Panc1 (cell line): ENCODE data around the gene IGFN1.

Experiments used
- CTCF ChIP-seq: fragments of 450-650 bp; IDR thresholded peaks from 2 replicates; pipeline ENCODE4 v1.5.1; 2017; ENCODE audit warnings: mild to moderate bottlenecking
- POLR2AphosphoS5 ChIP-seq: IDR thresholded peaks from 2 replicates; pipeline ENCODE4 v1.6.1; 2012; ENCODE audit warnings: mild to moderate bottlenecking, low read depth, low read length, moderate library complexity
- REST ChIP-seq, 2 experiments: IDR thresholded peaks; 2 replicates each; pipeline ENCODE4 v1.6.1; 2011 to 2012; ENCODE audit warnings: low read depth in 2 of 2, control low read depth in 1 of 2, low read length in 1 of 2, mild to moderate bottlenecking in 1 of 2, moderate library complexity in 1 of 2; ENCODE audit not compliant: insufficient read depth in 1 of 2
- TCF7L2 ChIP-seq: IDR thresholded peaks from 2 replicates; pipeline ENCODE4 v1.6.1; 2011; ENCODE audit warnings: mild to moderate bottlenecking, low read depth, low read length, inconsistent platforms

GRCh38 chr1:201180141-201180540 lies 10.5 kb upstream of the IGFN1 start:
- no peak for TF ChIP-seq CTCF
- no peak for TF ChIP-seq POLR2AphosphoS5
- TF ChIP-seq REST (IDR thresholded peaks at IDR 0.05; ENCODE audit: insufficient read depth in 1 of 2, low read depth in 2 of 2, low read length in 1 of 2) = no peak
- TF ChIP-seq TCF7L2 = no peak
